Esophagus muscularis mucosa (tissue), 3 donors: ENCODE measurements around the gene GTF2IRD1.

Source experiments
- POLR2A ChIP-seq: fragments of 450-650 bp; IDR thresholded peaks from one replicate; pipeline ENCODE4 v1.6.1; 2017; ENCODE audit warnings: antibody characterized with exemption, moderate library complexity, mild to moderate bottlenecking, low read depth
- TF ChIP-seq, protein P1 (sequence below), 3 experiments: fragments of 200-600 bp in 2 of 3; fragments of 450-650 bp in 1 of 3; sonication (generic) in 2 of 3; IDR thresholded peaks; one replicate each; pipeline ENCODE4 v1.5.1; 2017 to 2019; ENCODE audit warnings: antibody characterized with exemption in 3 of 3, mild to moderate bottlenecking in 2 of 3, moderate library complexity in 1 of 3

DNA sequence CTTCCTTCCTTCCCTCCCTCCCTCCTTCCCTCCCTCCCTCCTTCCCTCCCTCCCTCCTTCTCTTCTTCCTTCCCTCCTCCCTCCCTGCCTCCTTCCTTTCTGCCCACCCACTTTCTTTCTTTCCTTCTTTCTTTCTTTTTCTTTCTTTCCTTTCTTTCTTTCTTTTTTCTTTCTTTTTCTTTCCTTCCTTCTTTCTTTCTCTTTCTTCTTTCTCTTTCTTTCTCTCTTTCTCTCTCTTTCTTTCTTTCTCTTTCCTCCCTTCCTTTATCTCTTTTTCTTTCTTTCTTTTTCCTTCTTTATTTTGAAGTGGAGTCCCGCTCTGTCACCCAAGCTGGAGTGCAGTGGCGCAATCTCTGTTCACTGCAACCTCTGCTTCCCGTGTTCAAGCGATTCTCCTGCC lies 33.7 kb upstream of the GTF2IRD1 start:
- TF ChIP-seq, protein P1, sequence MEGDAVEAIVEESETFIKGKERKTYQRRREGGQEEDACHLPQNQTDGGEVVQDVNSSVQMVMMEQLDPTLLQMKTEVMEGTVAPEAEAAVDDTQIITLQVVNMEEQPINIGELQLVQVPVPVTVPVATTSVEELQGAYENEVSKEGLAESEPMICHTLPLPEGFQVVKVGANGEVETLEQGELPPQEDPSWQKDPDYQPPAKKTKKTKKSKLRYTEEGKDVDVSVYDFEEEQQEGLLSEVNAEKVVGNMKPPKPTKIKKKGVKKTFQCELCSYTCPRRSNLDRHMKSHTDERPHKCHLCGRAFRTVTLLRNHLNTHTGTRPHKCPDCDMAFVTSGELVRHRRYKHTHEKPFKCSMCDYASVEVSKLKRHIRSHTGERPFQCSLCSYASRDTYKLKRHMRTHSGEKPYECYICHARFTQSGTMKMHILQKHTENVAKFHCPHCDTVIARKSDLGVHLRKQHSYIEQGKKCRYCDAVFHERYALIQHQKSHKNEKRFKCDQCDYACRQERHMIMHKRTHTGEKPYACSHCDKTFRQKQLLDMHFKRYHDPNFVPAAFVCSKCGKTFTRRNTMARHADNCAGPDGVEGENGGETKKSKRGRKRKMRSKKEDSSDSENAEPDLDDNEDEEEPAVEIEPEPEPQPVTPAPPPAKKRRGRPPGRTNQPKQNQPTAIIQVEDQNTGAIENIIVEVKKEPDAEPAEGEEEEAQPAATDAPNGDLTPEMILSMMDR (IDR thresholded peaks at IDR 0.05), result no peak
- no peak for TF ChIP-seq POLR2A
